ENCODE data around the gene CMIP.

DNA sequence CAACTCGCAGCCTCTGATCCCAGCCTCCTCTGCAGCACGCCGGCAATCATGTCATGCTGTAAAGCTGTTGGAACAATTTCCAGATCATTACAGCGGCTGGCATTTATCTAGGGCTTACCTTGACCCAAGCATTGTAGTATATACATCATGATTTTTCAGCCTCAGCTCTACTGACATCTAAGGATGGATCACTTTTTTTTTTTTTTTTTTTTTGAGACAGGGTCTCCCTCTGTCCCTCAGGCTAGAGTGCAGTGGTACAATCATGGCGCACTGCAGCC lies 103.3 kb downstream of the CMIP start:
- TF ChIP-seq FOXM1 (IDR thresholded peaks at IDR 0.05; ENCODE audit: borderline replicate concordance) (no peak), CTBP1 (IDR thresholded peaks at IDR 0.05; ENCODE audit: borderline replicate concordance) (no peak)
